Astrocyte (in vitro differentiated cells and primary cell): ENCODE measurements around the gene FRMD4B. TPM values are rescaled to one million over a fixed set of nuclear protein-coding genes. Genes with fewer than 3 reads are reported as not detected.

Source experiments
- DNase-seq: peaks from one replicate; pipeline ENCODE4 v3.0.0-alpha.2; 2010; ENCODE audit warnings: low read depth
- FAIRE-seq: peaks from 2 replicates; lab custom pipeline; 2011; peaks lifted over from hg19 to GRCh38; lab: Jason Lieb, UNC
- H2AFZ ChIP-seq: 2 replicates; pipeline ENCODE4 v1.6.0; 2012; ENCODE audit warnings: low read depth, low read length, inconsistent platforms
- H3K27ac ChIP-seq: 2 replicates; pipeline ENCODE4 v1.5.1; 2011; ENCODE audit warnings: low read depth, low read length, inconsistent platforms
- H3K27me3 ChIP-seq: 2 replicates; pipeline ENCODE4 v1.6.0; 2011; ENCODE audit warnings: low read length, inconsistent platforms; ENCODE audit not compliant: insufficient read depth
- H3K36me3 ChIP-seq: 2 replicates; pipeline ENCODE4 v1.5.1; 2011; ENCODE audit warnings: low read length, inconsistent platforms; ENCODE audit not compliant: insufficient read depth
- H3K4me1 ChIP-seq: 2 replicates; pipeline ENCODE4 v1.5.1; 2011; ENCODE audit warnings: low read length, inconsistent platforms; ENCODE audit not compliant: insufficient read depth
- H3K4me2 ChIP-seq: 2 replicates; pipeline ENCODE4 v1.6.0; 2012; ENCODE audit warnings: low read length, inconsistent platforms
- H3K4me3 ChIP-seq: 2 replicates; pipeline ENCODE4 v1.5.1; 2011; ENCODE audit warnings: low read depth, mild to moderate bottlenecking, low read length, inconsistent platforms; ENCODE audit not compliant: insufficient read depth
- H3K79me2 ChIP-seq: 2 replicates; pipeline ENCODE4 v1.6.0; 2012; ENCODE audit warnings: mild to moderate bottlenecking, low read length, inconsistent platforms; ENCODE audit not compliant: insufficient read depth
- H3K9ac ChIP-seq: 2 replicates; pipeline ENCODE4 v1.6.0; 2012; ENCODE audit warnings: mild to moderate bottlenecking, low read length, inconsistent platforms
- H3K9me3 ChIP-seq: 2 replicates; pipeline ENCODE4 v1.5.1; 2012; ENCODE audit warnings: low read depth, mild to moderate bottlenecking, low read length, inconsistent platforms; ENCODE audit not compliant: insufficient read depth
- H4K20me1 ChIP-seq: 2 replicates; pipeline ENCODE4 v1.6.0; 2012; ENCODE audit warnings: low read length, inconsistent platforms; ENCODE audit not compliant: insufficient read depth
- H3K27ac Mint-ChIP-seq: one replicate; pipeline ENCODE4 v1.8.0; 2021; ENCODE audit warnings: mild to moderate bottlenecking, mixed read lengths; ENCODE audit not compliant: unreplicated experiment
- H3K27me3 Mint-ChIP-seq: one replicate; pipeline ENCODE4 v1.8.0; 2021; ENCODE audit warnings: low read depth, mixed read lengths; ENCODE audit not compliant: unreplicated experiment
- H3K36me3 Mint-ChIP-seq: one replicate; pipeline ENCODE4 v1.8.0; 2021; ENCODE audit warnings: low read depth, mixed read lengths; ENCODE audit not compliant: unreplicated experiment
- H3K4me1 Mint-ChIP-seq: one replicate; pipeline ENCODE4 v1.8.0; 2021; ENCODE audit warnings: low read depth, mixed read lengths; ENCODE audit not compliant: unreplicated experiment
- H3K4me3 Mint-ChIP-seq: one replicate; pipeline ENCODE4 v1.8.0; 2021; ENCODE audit warnings: mild to moderate bottlenecking, moderate library complexity, mixed read lengths; ENCODE audit not compliant: unreplicated experiment
- H3K9me3 Mint-ChIP-seq: one replicate; pipeline ENCODE4 v1.8.0; 2021; ENCODE audit warnings: mild to moderate bottlenecking, mixed read lengths; ENCODE audit not compliant: unreplicated experiment
- CTCF ChIP-seq: IDR thresholded peaks from 2 replicates; pipeline ENCODE4 v1.5.1; 2011; ENCODE audit warnings: low read depth, mild to moderate bottlenecking, inconsistent platforms, low read length, moderate library complexity; ENCODE audit not compliant: insufficient read depth
- EZH2 ChIP-seq: IDR thresholded peaks from 2 replicates; pipeline ENCODE4 v1.6.1; 2012; ENCODE audit warnings: mild to moderate bottlenecking, low read length, inconsistent platforms; ENCODE audit not compliant: insufficient read depth
- total RNA-seq: library from RNA; stranded (reverse); gene quantifications from 2 replicates; pipeline ENCODE4 v1.2.1, GENCODE V29; 2021

FRMD4B gene
- total RNA-seq, 1 donor from 2014 or later: 9.2 TPM

GRCh38 chr3:69214241-69214640, 171.6 kb downstream of the FRMD4B start:
- H3K27me3 ChIP-seq: no peaks in the 10 kb centered on the region
- TF ChIP-seq EZH2 (no peak), CTCF (no peak)
- Mint-ChIP-seq H3K27me3 (no peaks in the 10 kb centered on the region), H3K4me3 (no peak overlapping the region), H3K4me1 (peaks cover 11% of the 10 kb centered on the region), H3K36me3 (peaks cover 11% of the 10 kb centered on the region), H3K9me3 (no peaks in the 10 kb centered on the region), H3K27ac (no peak overlapping the region)
- DNase-seq (no peak), FAIRE-seq (no peak)
- H3K4me2 ChIP-seq: no peak overlapping the region
- no peak overlapping the region for H3K4me3 ChIP-seq
- no peak overlapping the region for H3K9ac ChIP-seq
- no peaks in the 10 kb centered on the region for H3K4me1 ChIP-seq
- no peaks in the 10 kb centered on the region for H3K36me3 ChIP-seq
- H3K27ac ChIP-seq: no peak overlapping the region
- no peaks in the 10 kb centered on the region for H3K9me3 ChIP-seq
- no peak overlapping the region for H2AFZ ChIP-seq
- H3K79me2 ChIP-seq: no peaks in the 10 kb centered on the region
- H4K20me1 ChIP-seq: no peaks in the 10 kb centered on the region

- H3K9ac ChIP-seq: no peak overlapping the region
- no peaks in the 10 kb centered on the region for H3K27me3 ChIP-seq
- no peaks in the 10 kb centered on the region for H3K36me3 ChIP-seq
- Mint-ChIP-seq H3K36me3 (peaks cover 11% of the 10 kb centered on the region), H3K9me3 (no peaks in the 10 kb centered on the region), H3K27ac (peak overlapping the region; percentile 48), H3K4me1 (peaks cover 12% of the 10 kb centered on the region), H3K4me3 (no peak overlapping the region), H3K27me3 (no peaks in the 10 kb centered on the region)
- peak; percentile 82 for FAIRE-seq
- H3K4me3 ChIP-seq: no peak overlapping the region
- no peaks in the 10 kb centered on the region for H3K79me2 ChIP-seq
- no peak overlapping the region for H3K27ac ChIP-seq
- H3K4me2 ChIP-seq: peak overlapping the region; percentile 5
- DNase-seq: peak; percentile 85
- no peaks in the 10 kb centered on the region for H4K20me1 ChIP-seq
- H2AFZ ChIP-seq: no peak overlapping the region
- no peak for TF ChIP-seq CTCF
- no peak for TF ChIP-seq EZH2
- H3K4me1 ChIP-seq: no peaks in the 10 kb centered on the region
- no peaks in the 10 kb centered on the region for H3K9me3 ChIP-seq
These were observed 173.3 kb downstream of the FRMD4B start for GRCh38 chr3:69212411-69213160.
